Stimulated activated CD4-positive, alpha-beta T cell treated with anti-CD3 and anti-CD28 coated beads, Interleukin-15, amount 100 ng/mL, for 1 hour (primary cell): Measurements from ENCODE around the gene RNFT2.

Experiments used
- DNase-seq, 2 donors: peaks; one replicate each; pipeline ENCODE4 v3.0.0-alpha.2; 2020; ENCODE audit warnings: low read depth in 1 of 2, low spot score in 1 of 2

Gene RNFT2

DNA sequence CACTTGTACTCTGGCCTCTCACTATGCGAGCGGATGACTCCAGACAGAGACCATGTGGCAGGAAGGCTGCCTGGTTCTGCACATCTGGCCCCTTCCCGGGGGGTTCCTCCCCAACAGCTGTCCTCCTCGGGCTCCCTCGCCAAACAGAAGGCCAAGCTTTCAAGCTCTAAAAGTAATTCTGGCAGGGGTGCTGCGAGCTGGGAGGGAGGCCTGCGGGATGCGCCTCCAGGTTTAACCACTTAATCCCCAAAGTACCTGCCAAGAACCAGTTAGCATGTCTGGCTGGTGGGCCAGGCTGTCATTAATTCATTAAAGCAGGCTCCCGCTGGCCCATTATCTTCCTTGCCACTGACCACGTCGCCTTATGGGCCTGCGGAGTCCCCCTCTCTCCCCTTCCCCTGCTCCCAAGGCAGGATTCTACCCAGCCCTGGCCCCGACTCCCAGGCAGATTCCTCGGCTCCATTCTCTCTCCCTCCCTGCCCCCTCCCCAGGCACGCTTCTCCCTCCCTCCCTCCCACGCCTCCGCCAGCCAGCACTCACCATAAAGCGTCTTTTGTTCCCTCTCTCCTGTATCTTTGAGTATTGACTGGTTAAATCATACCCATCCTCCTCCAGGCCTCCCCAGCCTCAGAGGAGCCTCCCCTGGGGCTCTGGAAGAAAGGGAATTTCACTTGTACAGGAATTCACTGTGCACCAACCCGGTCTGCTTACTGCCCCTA lies 138.2 kb downstream of the RNFT2 start:
- DNase-seq, result no peak

DNA sequence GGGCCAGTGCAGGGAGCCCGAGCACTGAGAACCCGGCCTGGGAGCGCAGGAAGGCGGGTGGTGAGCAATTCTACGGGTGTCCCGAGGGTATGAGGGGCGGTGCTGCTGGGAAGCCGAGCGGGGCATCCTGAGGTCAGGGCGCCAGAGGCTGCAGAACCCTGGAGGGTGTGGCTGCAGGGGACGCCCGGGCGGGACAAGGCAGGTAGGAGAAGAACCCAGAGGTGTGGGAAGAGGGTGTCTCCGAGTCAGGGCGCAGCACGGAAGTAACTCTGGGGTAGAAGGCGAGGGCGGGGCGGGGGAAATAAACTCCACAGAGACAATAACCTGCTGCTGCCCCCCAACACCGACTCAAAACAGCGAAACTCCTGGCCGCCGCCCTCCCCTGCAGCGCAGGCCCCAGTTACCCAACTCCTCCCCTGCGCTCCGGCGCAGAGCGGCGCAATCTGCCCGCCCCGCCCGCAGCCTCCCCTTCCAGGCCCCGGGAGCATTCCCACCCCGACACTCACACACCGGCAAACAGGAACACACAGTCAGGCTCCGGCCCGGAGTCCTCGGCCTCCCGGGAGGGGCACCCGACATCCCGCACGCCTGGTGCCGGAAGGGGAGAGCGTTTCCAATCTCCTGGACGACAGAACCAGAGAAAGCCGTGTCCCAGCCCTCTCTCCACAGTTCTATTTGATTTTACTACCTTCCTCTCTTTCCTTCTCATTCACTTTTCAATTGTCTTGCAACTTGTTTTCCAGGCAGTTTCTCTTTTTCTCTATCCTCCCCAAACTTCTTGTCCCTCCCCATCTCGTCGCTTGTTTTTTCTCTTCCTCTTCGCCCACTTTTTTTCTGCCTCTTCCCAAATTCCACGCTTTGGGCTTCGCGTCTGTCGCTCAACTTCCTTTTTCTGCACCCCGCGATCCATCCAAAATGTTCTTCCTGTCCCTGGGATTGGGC lies 140.7 kb downstream of the RNFT2 start:
- DNase-seq, result no peak

DNA sequence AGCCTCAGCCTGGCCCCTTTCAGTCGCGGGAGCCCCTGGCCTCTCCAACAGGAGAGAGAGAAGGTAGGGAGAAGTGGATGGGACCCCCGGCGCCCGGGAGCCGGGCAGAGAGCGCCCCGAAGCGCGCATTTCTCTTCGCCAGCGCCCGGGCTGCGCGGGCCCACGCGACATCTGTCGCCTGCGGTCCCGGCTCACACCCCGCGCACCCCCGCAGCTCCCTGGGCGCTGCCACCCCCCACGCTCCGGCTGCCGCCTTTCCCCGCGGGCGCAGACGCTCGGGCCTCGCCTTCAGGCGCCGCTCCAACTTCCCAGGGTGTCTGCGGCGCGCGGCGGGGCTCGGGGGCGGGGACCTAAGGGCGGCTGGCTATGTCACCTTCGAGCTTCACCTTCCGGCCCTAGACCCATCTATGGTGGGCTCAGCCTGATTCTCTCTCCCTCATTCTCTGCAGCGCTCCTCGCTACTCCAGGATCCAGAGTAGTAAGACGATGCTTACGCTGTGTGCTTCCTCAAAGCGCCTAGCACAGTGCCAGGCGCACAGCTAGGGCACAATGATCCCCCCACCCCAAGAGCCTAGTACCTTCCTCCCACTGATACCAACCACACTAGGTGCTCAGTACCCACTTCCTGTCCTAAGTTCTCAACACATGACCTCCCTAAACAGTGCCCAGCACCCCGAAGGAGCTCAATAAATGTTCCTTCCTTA lies 141.5 kb downstream of the RNFT2 start:
- no peak for DNase-seq

DNA sequence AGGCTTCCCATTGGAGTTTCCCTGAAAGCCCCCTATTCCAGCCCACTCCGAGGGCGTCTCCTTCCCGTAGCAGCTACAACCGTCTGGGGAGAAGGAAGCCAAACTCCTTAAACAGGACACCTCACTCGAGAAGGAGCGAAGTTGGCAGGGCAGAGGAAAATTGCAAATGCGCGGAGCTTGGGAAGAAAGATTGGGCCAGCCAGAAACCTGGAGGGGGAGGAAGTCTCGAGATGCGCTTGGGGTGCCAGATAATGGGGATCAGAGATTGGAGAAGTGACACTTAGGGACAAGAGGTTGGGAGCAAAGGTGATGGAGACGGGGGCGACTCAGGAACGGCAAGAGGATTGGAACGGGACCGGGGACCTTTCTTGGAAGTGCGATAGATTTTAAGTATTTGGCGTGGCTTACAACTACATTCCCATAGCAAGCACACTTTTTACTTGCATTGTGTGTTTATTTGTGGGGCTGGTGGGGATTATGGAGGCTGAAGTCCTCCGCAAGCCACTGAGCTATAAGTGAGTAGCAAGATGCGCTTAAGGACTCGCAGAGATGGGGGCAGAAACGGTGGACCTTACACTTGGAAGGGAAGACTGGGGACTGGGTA lies 142.2 kb downstream of the RNFT2 start:
- DNase-seq, result no peak

DNA sequence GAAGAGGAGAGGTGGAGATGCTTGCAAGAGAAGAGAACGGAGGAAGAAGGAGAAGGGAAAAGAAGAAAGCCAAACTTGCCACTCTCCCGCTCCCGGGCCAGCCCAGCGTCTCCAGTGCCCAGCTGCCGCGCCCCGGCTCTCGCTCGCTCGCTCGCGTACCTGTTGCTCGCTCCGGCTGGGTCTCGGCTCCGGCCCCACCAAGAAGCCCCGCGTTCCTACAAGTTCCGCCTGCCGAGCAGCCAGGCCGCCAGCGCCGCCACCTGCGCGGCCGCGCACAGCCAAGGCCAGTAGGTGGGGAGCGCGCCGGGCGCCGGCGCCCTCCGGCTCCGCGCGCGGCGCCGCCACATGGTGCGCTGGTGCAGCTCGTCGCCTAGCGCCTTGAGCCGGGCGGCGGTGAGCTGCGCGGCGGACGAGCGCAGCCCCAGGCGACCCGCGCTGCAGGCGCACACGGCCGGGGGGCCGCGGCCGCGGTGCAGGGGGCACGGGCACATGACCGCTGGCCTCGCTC lies 142.8 kb downstream of the RNFT2 start:
- no peak for DNase-seq

DNA sequence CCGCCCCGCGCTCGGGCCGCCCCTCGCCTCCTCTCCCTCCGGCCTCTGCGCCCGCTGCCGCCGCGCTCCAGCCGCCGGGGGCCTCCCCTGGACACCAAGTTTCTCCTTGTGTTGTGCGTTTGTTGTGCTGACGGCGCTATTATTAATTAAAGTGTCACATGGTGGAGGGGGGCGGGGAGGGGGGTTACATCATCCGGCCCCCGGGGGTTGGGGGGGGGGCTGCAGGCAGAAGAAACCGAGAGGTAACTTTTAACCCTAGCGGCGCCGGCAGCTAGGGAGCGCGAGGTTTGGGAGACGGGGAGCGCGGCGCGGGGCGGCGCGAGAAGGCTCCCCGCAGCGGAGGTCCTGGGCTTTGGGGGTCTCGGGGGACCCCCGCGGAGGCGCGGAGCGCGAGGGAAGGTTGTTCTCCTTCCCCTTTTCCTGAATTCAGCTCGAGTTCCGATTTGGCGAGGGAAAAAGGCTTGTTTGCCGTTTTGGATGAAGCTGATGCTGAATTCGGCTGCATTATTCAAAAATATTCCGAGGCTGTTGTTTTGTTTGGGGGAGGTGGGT lies 143.3 kb downstream of the RNFT2 start, which contains the start of gene HRK:
TSS of gene HRK (minus strand) at position 117 of the 552 bp plus-strand sequence. CDS start 134 bp downstream, outside the sequence.
- no peak for DNase-seq

DNA sequence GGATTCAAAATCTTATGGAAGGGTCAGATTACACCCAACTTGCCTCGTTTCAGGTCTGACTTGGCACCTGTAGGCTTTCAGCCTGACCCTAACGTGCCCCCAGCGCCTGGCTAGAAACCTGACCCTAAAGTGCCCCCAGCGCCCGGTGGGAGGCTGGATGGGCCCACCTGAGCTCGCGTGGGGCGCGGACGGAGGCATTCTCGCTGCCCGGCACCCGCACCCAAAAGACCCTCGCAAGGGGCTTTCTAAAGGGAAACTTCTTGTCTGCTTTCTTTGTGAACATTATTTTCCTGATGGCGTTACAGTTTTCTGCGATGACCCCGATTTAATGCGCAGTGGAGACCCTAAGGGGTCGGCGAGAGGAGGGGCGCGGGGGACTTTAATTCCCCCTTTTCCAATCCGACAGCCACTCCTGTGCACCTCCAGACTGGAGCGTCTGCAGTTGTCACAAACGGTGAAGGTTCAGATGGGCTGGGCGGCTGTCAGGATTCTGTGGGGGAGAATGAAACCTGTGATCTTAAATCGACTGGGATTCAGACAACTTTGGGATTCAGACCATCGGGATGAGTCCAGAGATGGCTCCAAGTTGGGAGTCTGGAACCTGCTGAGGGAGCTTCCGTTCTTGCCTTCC lies 143.9 kb downstream of the RNFT2 start:
- no peak for DNase-seq

DNA sequence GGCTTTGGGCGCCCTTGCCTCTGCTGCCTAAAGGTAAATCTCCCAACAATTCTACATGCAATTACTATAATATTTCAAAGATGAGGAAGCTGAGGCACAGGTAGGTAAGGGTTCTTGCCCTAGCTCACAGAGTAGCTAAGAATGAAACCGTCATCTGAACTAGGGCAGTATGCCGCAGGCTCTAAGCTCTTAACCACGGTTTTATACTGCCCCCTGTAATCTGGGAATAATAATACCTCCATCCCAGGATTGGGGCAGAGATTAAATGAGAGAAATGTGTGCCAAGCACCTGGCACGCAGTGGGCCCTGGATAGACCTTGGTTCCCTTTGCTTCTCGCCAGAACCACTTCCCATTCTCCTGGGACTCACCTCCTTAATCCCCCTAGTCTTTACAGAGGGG lies 144.6 kb downstream of the RNFT2 start:
- no peak for DNase-seq

DNA sequence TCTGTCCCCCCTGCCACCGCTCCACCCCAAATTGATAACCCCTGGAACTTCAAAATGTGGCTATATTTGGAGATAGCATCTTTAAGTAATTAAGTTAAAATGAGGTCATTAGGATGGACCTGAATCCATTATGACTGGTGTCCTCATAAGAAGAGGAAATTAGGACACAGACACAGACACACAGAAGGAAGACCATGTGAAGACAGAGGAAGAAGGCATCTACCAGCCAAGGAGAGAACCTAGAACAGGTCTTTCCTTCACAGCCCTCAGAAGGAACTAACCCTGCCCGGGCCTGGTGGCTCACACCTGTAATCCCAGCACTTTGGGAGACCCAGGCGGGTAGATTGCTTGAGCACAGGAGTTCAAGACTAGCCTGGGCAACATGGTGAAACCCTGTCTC lies 146.8 kb downstream of the RNFT2 start:
- no peak for DNase-seq

DNA sequence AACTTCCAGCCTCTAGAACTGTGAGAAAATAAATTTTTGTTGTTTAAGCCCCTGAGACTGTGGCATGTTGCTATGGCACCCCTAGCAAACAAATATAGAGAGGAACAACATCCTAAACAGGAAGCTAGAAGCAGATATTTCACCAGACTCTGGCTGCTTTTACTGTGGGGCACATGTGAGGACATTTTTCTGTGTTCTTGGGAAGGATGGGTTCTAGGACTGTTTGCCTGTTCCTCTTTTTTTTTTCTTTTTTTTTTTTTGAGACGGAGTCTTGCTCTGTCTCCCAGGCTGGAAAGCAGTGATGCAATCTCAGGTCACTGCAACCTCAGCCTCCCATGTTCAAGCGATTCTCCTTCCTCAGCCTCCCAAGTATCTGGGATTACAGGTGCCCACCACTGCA lies 147.4 kb downstream of the RNFT2 start:
- DNase-seq, result no peak

DNA sequence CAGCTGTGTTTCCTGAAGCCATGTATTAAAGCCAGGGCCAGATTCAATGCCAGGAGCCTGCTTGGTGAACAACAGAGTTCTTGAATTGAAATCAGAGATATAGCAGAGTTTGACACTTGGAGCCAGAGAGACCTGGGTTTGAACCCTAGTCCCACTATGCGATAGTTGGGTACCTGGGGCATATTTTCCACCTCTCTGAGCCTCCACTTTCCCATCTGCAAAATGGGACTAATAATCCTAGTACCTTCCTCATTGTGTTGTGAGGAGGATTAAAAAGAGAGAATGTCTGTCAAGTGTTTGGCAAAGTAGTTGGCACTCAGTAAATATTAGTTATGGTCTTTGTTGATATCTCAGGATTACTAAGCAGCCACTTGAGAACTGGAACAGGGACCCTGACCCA lies 149.1 kb downstream of the RNFT2 start:
- no peak for DNase-seq

DNA sequence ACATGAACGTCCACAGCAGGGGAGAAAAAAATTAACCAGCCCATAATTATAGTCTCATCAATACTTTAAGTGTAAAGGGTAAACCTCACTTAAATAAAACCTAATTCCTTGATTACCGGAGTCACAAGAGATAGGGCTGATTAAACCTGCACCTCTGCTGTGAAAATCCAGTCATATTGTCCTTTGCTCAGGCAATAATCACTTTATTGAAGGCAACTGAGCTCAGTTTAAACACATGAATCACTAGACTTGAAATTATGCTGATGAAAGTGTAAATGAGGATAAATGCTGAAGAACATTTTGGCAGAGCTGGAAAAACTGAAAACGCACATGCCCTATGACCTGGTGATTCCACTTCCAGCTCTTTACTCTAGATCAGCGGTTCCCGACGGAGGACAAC lies 149.8 kb downstream of the RNFT2 start:
- no peak for DNase-seq

DNA sequence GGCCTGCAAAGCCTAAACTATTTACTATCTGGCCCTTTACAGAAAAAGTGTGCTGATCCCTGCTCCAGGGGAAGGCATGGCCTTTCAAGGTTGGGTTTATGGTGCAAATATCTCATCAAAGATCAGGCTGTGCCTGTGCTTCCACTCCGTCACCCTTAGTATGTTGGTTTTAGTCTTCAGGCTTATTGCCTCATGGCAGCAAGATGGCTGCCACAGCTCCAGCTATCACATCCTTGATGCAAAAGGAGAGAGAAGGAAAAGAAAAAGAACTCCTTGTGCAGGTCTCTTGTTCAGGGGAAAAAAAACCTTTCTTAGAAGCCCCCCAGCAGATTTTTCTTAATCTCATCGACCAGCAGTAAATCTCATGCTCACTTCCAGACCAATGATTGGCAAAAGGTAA lies 152.2 kb downstream of the RNFT2 start:
- DNase-seq, result no peak

DNA sequence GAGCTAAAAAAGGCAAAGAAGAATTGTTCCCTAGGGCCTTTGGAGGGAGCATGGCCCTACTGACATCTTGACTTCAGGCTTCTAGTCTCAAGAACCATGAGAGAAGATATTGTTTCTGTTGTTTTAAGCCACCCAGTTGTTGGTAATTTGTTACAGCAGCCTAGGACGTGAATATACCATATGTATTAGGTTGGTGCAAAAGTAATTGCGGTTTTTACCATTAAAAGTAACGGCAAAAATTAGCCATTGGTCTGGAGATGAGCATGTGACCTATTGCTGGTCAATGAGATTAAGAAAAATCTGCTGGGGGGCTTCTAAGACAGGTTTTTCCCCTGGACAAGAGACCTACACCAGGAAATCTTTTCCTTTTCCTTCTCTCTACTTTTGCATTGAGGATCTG lies 152.9 kb downstream of the RNFT2 start:
- DNase-seq, result no peak

DNA sequence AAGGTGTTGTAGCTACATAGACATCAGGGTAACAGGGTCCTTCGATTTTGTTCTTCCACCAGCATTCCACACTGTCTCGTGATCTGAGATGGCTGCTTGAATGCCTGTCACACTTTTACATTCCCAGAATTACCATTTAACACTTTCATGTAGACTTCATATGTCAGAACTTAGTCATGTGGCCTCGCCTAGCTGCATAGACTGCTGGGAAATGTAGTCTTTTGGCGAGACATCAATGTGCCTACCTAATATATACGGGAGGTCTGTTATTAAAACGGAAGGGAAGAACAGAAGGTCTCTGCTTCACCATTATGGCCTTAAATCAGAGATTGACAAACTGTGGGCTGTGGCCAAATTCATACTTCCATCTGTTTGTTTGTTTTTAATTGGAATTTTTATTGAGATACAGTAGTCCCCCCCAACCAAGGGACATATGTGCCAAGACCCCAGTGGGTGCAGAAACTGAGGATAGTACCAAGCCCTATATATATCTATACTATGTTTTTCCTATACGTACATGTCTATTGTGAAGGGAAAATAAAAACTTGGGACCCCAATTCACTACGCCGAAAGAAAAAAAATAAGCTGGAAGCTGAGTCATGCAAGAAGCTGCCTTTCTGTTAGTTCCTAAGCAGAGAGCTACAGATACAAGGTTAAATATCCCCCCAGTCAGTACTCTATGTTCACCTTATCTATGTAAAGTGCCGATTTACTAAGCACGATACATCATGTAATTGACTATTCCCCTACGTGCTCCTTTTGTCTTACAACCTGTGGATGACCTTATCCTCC lies 154.4 kb downstream of the RNFT2 start:
- no peak for DNase-seq

DNA sequence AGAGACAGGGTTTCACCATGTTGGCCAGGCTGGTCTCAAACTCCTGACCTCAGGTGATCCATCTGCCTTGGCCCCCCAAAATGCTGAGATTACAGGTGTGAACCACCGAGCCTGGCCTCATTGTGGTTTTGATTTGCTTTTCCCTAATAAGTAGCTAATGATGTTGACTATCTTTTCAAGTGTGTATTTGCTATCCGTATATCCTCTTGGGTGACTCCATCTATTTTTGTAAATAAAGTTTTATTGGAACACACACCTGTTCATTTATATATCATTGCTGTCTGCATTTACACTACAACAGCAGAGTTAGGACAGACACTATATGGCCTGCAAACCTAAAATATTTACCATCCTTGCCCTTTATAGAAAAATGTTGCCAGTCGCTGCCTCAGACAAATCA lies 156.8 kb downstream of the RNFT2 start:
- no peak for DNase-seq

DNA sequence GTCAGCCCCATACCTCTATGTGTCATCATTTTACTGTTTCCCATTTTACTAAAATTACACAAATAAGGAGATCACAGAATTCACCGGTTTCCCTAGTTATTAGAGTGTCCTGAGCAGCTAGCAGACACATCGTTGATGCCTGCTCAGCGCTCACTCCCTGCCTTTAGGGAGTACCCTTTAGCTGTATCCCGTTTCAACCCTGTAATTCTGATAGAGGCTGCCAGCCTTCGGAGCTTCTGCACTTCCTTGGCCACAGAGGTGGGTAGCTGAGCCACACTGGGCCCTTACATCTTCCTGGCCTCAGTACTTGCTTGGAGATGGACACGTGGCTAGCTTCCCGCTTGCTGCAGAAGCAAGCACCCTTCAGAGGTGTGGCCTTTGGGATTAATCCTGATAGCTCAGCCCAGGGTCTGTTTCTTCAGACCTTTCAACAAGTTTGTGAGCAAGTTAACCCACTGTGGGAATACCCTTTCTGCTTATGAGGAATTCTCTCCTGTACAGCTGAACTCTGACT lies 158.4 kb downstream of the RNFT2 start:
- DNase-seq, result no peak

DNA sequence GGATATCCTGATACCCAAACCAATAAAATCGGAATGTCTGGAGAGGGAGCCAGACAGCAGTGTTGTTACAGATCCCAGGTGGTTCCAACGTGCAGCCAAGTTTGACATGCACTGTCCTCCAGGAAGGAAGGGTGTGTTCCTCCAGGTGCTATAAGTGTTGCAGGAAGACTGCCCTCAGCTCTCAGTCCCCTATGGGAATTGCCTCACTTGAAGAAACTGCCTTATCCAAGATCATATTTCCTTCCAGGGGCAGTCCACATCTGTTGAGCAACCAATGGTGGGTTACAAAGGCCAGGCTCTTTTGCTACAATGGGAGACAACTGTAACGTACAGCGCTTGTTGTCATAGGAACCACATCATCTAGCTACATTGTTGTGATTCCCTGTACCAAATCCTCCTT lies 159.4 kb downstream of the RNFT2 start:
- DNase-seq, result no peak

DNA sequence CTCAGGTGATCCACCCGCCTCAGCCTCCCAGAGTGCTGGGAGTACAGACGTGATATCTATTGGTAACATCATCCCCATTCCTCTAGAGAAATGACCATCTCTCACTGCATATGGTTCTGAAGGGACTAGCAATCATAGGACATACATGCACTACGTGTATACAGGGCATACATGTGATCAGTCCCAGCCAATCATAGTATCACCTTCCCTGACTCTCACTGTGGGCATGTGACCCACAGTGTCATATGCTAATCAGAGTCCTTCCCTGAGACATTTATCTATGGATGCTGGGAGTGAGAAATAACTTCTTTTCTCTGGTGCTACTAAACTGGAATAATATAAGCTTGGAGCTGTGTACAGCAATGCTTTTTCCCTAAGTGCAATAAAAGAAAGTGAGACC lies 160.6 kb downstream of the RNFT2 start:
- no peak for DNase-seq
